HCT116 (cell line): ENCODE measurements around the gene SLC2A1. TPM values are rescaled to one million over a fixed set of nuclear protein-coding genes. Genes with fewer than 3 reads are reported as not detected.

Source experiments
- ATAC-seq: fragments of 200-7000 bp; cut with Tn5 transposase; 2 replicates; pipeline ENCODE4 v1.9.1; 2020; ENCODE audit warnings: mild to moderate bottlenecking, moderate library complexity
- BruUV-seq: library from RNA; stranded (reverse); fragments of 400-500 nt; replicated peaks from 2 replicates; lab custom pipeline; 2021; lab: Mats Ljungman, UMichigan
- CTCF ChIA-PET: fragments of 300-600 bp; sonication (Branson Sonifier 250); formaldehyde crosslinking; loops from one replicate; lab custom pipeline; 2021; ENCODE audit warnings: antibody characterized with exemption; lab: Charles Lee
- POLR2A ChIA-PET: fragments of 300-600, 350-600 bp; sonication (Branson Sonifier 250); formaldehyde crosslinking; loops from one replicate; lab custom pipeline; 2021; ENCODE audit warnings: antibody characterized with exemption; lab: Charles Lee
- RAD21 ChIA-PET, 2 experiments: fragments of 300-600 bp; sonication (Branson Sonifier 250); formaldehyde crosslinking; loops; one replicate each; lab custom pipeline; 2023; ENCODE audit warnings: low total read pairs in 2 of 2; ENCODE audit not compliant: uncharacterized antibody in 2 of 2, unreplicated experiment in 2 of 2, low non-redundant PET in 1 of 2; lab: Charles Lee
- DNase-seq: peaks from one replicate; pipeline ENCODE4 v3.0.0-alpha.2; 2010; ENCODE audit warnings: low read depth, low spot score
- H2AFZ ChIP-seq: fragments of 200-600 bp; shearing (Covaris generic), sonication (generic); 2 replicates; pipeline ENCODE4 v1.6.1; 2017; ENCODE audit warnings: low read depth, mixed run types, mixed read lengths, antibody characterized with exemption, low read length; ENCODE audit not compliant: poor library complexity, severe bottlenecking
- H3K27ac ChIP-seq: 2 replicates; pipeline ENCODE4 v1.5.1; 2012; ENCODE audit warnings: low read depth, low read length
- H3K27me3 ChIP-seq: fragments of 200-600 bp; sonication (generic); 2 replicates; pipeline ENCODE4 v1.6.1; 2016; ENCODE audit warnings: mixed run types, low read length, mixed read lengths; ENCODE audit not compliant: insufficient read depth
- H3K36me3 ChIP-seq, 2 experiments: fragments of 200-500 bp in 1 of 2; fragments of 200-600 bp in 1 of 2; sonication (Bioruptor generic) in 1 of 2; sonication (generic) in 1 of 2; 2 replicates each; pipeline versions ENCODE4 v1.5.1 to v1.6.1; 2014 to 2016; ENCODE audit warnings: low read length in 2 of 2, inconsistent platforms in 1 of 2, mixed read lengths in 1 of 2, mixed run types in 1 of 2; ENCODE audit not compliant: insufficient read depth in 2 of 2, control insufficient read depth in 1 of 2
- H3K4me1 ChIP-seq, 2 experiments: fragments of 200-600 bp in 1 of 2; sonication (generic) in 1 of 2; 2 replicates each; pipeline versions ENCODE4 v1.5.1 to v1.6.1; 2012 to 2017; ENCODE audit warnings: low read length in 2 of 2, inconsistent platforms in 1 of 2, mild to moderate bottlenecking in 1 of 2, mixed read lengths in 1 of 2, mixed run types in 1 of 2, moderate library complexity in 1 of 2; ENCODE audit not compliant: insufficient read depth in 2 of 2, control insufficient read depth in 1 of 2
- H3K4me2 ChIP-seq: fragments of 200-600 bp; sonication (generic); 2 replicates; pipeline ENCODE4 v1.6.1; 2017; ENCODE audit warnings: mixed run types, low read length, mixed read lengths
- H3K4me3 ChIP-seq, 2 experiments: fragments of 200-600 bp in 1 of 2; sonication (generic) in 1 of 2; replicated peaks in 1 of 2; 2 replicates each; pipeline ENCODE4 v1.5.1; 2011 to 2016; ENCODE audit warnings: low read length in 2 of 2, control low read depth in 1 of 2, low read depth in 1 of 2, mild to moderate bottlenecking in 1 of 2, mixed read lengths in 1 of 2, mixed run types in 1 of 2
- H3K79me2 ChIP-seq: fragments of 200-600 bp; sonication (generic); 2 replicates; pipeline ENCODE4 v1.6.1; 2017; ENCODE audit warnings: mild to moderate bottlenecking, mixed run types, low read length, moderate library complexity, mixed read lengths; ENCODE audit not compliant: insufficient read depth
- H3K9ac ChIP-seq: fragments of 200-600 bp; sonication (generic); 2 replicates; pipeline ENCODE4 v1.6.1; 2016; ENCODE audit warnings: low read length, mixed read lengths
- H3K9me2 ChIP-seq: fragments of 200-600 bp; sonication (generic), shearing (Covaris generic); 2 replicates; pipeline ENCODE4 v1.6.1; 2017; ENCODE audit warnings: mixed run types, mild to moderate bottlenecking, moderate library complexity; ENCODE audit not compliant: insufficient read depth
- H3K9me3 ChIP-seq, 2 experiments: fragments of 200-500 bp in 1 of 2; fragments of 200-600 bp in 1 of 2; sonication (Bioruptor generic) in 1 of 2; sonication (generic) in 1 of 2; 2 replicates each; pipeline ENCODE4 v1.6.1; 2014 to 2017; ENCODE audit warnings: low read length in 2 of 2, mixed read lengths in 2 of 2, inconsistent platforms in 1 of 2, low read depth in 1 of 2, mild to moderate bottlenecking in 1 of 2, mixed run types in 1 of 2, moderate library complexity in 1 of 2; ENCODE audit not compliant: control insufficient read depth in 1 of 2, insufficient read depth in 1 of 2
- H4K20me1 ChIP-seq: fragments of 200-600 bp; sonication (generic), shearing (Covaris generic); 2 replicates; pipeline ENCODE4 v1.6.1; 2017; ENCODE audit warnings: mixed run types, mild to moderate bottlenecking, moderate library complexity; ENCODE audit not compliant: insufficient read depth
- EGR1 ChIP-seq: IDR thresholded peaks from 2 replicates; pipeline ENCODE4 v1.6.1; 2012; ENCODE audit warnings: low read depth
- JUND ChIP-seq: IDR thresholded peaks from 2 replicates; pipeline ENCODE4 v1.6.1; 2012
- POLR2AphosphoS5 ChIP-seq: IDR thresholded peaks from 2 replicates; pipeline ENCODE4 v1.6.1; 2011; ENCODE audit warnings: mild to moderate bottlenecking, low read depth, low read length, moderate library complexity
- RAD21 ChIP-seq: IDR thresholded peaks from 2 replicates; pipeline ENCODE4 v1.6.1; 2012; ENCODE audit warnings: low read depth, mild to moderate bottlenecking
- SIN3A ChIP-seq: IDR thresholded peaks from 2 replicates; pipeline ENCODE4 v1.6.1; 2012; ENCODE audit warnings: low read depth
- SP1 ChIP-seq: IDR thresholded peaks from 2 replicates; pipeline ENCODE4 v1.6.1; 2012; ENCODE audit warnings: low read depth
- SRF ChIP-seq: IDR thresholded peaks from 2 replicates; pipeline ENCODE4 v1.6.1; 2012; ENCODE audit warnings: low read depth
- YY1 ChIP-seq: IDR thresholded peaks from 2 replicates; pipeline ENCODE4 v1.6.1; 2011; ENCODE audit warnings: low read length, low read depth, moderate library complexity, mild to moderate bottlenecking; ENCODE audit not compliant: insufficient replicate concordance; ENCODE audit errors: extremely low read depth
- ZFX ChIP-seq: fragments of 450-650 bp; IDR thresholded peaks from 2 replicates; pipeline ENCODE4 v1.6.1; 2017
- ZNF274 ChIP-seq: fragments of 200-500 bp; sonication (Bioruptor generic); IDR thresholded peaks from 2 replicates; pipeline ENCODE4 v1.6.1; 2014; ENCODE audit warnings: mild to moderate bottlenecking, low read depth, low read length, inconsistent platforms
- intact Hi-C: fragments of 100-400 bp; cut with micrococcal nuclease; formaldehyde crosslinking; loops from 2 replicates; pipeline ENCODE4 v1.10.0; 2022
- total RNA-seq: library from RNA; stranded (reverse); gene quantifications from one replicate; pipeline ENCODE4 v1.2.1, GENCODE V29; 2021; ENCODE audit not compliant: unreplicated experiment
- TF ChIP-seq, protein P1 (sequence below), 3 experiments: fragments of 200-600 bp in 1 of 3; sonication (generic) in 1 of 3; IDR thresholded peaks in 2 of 3; conservative IDR thresholded peaks in 1 of 3; 2 replicates each; pipeline ENCODE4 v1.5.1; 2012 to 2017; ENCODE audit warnings: low read depth in 2 of 3, low read length in 2 of 3, antibody characterized with exemption in 1 of 3, borderline replicate concordance in 1 of 3, control low read depth in 1 of 3, mild to moderate bottlenecking in 1 of 3, mixed read lengths in 1 of 3, mixed run types in 1 of 3, moderate library complexity in 1 of 3; ENCODE audit not compliant: insufficient read depth in 1 of 3
- TF ChIP-seq, protein P2 (sequence below): IDR thresholded peaks from 2 replicates; pipeline ENCODE4 v1.6.1; 2012
- TF ChIP-seq, protein P3 (sequence below): IDR thresholded peaks from 2 replicates; pipeline ENCODE4 v1.6.1; 2012

Gene SLC2A1
- total RNA-seq, 1 experiment from 2014 or later: 248 TPM

DNA sequence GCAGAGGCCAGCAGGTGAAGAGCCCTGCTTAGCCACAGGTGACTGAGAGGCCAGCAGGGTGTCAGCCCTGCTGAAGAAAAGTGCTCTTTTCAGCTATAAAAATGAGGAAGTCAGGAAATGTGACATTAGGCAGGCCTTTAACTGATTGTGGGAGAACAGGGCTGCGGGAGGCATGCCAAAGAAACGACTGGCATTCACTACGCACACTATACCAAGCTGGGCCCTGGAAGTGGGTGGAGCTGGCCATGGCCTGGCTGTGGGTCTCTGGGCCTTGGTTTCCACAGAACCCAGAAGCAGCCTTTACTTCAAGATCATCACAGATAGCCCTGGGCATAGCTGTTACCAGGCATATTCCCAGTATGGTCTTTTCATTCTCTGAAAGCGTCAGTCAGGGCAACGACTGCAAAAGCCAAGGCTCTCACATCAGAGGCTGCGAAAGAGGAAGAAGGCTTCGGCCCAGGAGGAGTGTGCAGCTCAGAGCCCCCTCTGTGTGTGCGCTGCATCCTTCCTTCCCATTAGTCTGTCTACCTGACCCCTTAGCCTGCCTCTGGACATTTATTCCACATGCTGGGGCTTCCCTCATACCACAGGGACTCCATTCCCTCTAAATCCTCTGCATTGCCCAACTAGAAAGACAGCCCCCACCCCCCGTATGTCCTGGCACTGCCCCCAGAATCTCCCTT lies 14.3 kb downstream of the SLC2A1 start:
- peak overlapping the region; percentile 81 for H3K4me2 ChIP-seq
- peak overlapping the region in 1 of 2 experiments; percentile 43; a peak in 1 of 4 replicates for H3K4me3 ChIP-seq
- H3K4me1 ChIP-seq: peaks cover 88 to 98% of the 10 kb centered on the region in 2 experiments
- intact Hi-C loops: no loop called here
- no peaks in the 10 kb centered on the region for H3K9me2 ChIP-seq
- no peaks in the 10 kb centered on the region for H3K27me3 ChIP-seq
- H3K36me3 ChIP-seq: peaks cover 2 to 7% of the 10 kb centered on the region in 2 experiments; a peak in 1 of 4 replicates
- BruUV-seq: no TSS peak
- no peaks in the 10 kb centered on the region for H3K9me3 ChIP-seq
- no peaks in the 10 kb centered on the region for H4K20me1 ChIP-seq
- no peak for DNase-seq
- no peak for ATAC-seq
- no peak overlapping the region for H2AFZ ChIP-seq
- H3K9ac ChIP-seq: peak overlapping the region; percentile 56
- CTCF ChIA-PET: interaction anchor here (2.6 kb wide), 1 partner anchor 129 kb away, joined by 9 read pairs; no protein-coding TSS in a partner anchor
- RAD21 ChIA-PET: interaction anchor here in 1 of 2 experiments (0.6 kb wide), 1 partner anchor 21 kb away, joined by 3 read pairs; no protein-coding TSS in a partner anchor
- POLR2A ChIA-PET: interaction anchor here (1.6 kb wide), 1 partner anchor 11 kb away, joined by 4 read pairs; no protein-coding TSS in a partner anchor
- peaks cover 98% of the 10 kb centered on the region for H3K79me2 ChIP-seq
- H3K27ac ChIP-seq: peak overlapping the region; percentile 84
- TF ChIP-seq POLR2AphosphoS5 (peak; percentile 27; the same call in 1 of the 2 replicates), SP1 (no peak), EGR1 (no peak)
- TF ChIP-seq, protein P1, sequence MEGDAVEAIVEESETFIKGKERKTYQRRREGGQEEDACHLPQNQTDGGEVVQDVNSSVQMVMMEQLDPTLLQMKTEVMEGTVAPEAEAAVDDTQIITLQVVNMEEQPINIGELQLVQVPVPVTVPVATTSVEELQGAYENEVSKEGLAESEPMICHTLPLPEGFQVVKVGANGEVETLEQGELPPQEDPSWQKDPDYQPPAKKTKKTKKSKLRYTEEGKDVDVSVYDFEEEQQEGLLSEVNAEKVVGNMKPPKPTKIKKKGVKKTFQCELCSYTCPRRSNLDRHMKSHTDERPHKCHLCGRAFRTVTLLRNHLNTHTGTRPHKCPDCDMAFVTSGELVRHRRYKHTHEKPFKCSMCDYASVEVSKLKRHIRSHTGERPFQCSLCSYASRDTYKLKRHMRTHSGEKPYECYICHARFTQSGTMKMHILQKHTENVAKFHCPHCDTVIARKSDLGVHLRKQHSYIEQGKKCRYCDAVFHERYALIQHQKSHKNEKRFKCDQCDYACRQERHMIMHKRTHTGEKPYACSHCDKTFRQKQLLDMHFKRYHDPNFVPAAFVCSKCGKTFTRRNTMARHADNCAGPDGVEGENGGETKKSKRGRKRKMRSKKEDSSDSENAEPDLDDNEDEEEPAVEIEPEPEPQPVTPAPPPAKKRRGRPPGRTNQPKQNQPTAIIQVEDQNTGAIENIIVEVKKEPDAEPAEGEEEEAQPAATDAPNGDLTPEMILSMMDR (IDR thresholded peaks at IDR 0.05 in 2 of 3, conservative IDR thresholded peaks at IDR 0.05 in 1 of 3; ENCODE audit: borderline replicate concordance in 1 of 3, insufficient read depth in 1 of 3, low read depth in 2 of 3, low read length in 2 of 3): no peak
- TF ChIP-seq, all 23 proteins: peak for 1

DNA sequence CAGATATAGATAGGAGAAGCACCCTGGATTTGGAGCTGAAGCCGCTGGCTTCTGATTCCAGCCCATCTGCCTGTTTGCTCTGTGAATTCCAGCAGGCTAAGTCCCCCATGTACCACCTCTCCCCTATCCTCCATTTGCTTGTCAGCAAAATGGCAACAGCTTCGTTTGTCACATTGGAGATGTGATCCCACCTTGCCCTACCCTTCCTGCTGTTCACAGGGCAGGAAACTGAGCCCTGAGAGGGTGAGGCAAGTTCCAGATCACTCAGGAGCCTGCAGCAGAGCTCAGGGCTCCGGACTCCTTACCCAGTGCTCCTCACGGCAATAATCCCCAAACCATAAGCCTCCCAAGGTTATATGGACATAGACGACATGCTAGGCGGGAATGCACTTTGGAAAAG lies 14.9 kb downstream of the SLC2A1 start:
- CTCF ChIA-PET: interaction anchor here (2.6 kb wide), 1 partner anchor 130 kb away, joined by 9 read pairs; no protein-coding TSS in a partner anchor
- intact Hi-C loops: no loop called here

More for the DNA sequence above, 14.9 kb downstream of the SLC2A1 start:
- BruUV-seq: no TSS peak
- RAD21 ChIA-PET: no interaction called here
- H3K4me3 ChIP-seq: peak overlapping the region in 1 of 2 experiments; percentile 43; a peak in 2 of 4 replicates
- no peaks in the 10 kb centered on the region for H3K9me3 ChIP-seq
- peaks cover 91 to 99% of the 10 kb centered on the region in 2 experiments for H3K4me1 ChIP-seq
- peak overlapping the region; percentile 81 for H3K4me2 ChIP-seq
- no peaks in the 10 kb centered on the region for H3K9me2 ChIP-seq
- DNase-seq (no peak), ATAC-seq (no peak)
- H3K9ac ChIP-seq: peak overlapping the region; percentile 56
- no peaks in the 10 kb centered on the region for H4K20me1 ChIP-seq
- no peak overlapping the region for H2AFZ ChIP-seq
- peaks cover 7 to 13% of the 10 kb centered on the region in 2 experiments; a peak in 2 of 4 replicates for H3K36me3 ChIP-seq
- H3K27me3 ChIP-seq: no peaks in the 10 kb centered on the region
- TF ChIP-seq ZNF274: no peak
- TF ChIP-seq, protein P2, sequence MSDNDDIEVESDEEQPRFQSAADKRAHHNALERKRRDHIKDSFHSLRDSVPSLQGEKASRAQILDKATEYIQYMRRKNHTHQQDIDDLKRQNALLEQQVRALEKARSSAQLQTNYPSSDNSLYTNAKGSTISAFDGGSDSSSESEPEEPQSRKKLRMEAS: no peak
- no peak for TF ChIP-seq SRF
- TF ChIP-seq EGR1: no peak
- TF ChIP-seq, protein P3, sequence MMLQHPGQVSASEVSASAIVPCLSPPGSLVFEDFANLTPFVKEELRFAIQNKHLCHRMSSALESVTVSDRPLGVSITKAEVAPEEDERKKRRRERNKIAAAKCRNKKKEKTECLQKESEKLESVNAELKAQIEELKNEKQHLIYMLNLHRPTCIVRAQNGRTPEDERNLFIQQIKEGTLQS: no peak
- TF ChIP-seq, protein P1 (IDR thresholded peaks at IDR 0.05 in 2 of 3, conservative IDR thresholded peaks at IDR 0.05 in 1 of 3; ENCODE audit: borderline replicate concordance in 1 of 3, insufficient read depth in 1 of 3, low read depth in 2 of 3, low read length in 2 of 3): no peak
- TF ChIP-seq SIN3A: no peak
- no peak for TF ChIP-seq RAD21
- no peak for TF ChIP-seq YY1
- TF ChIP-seq JUND: no peak
- no peak for TF ChIP-seq ZFX
- TF ChIP-seq, all 23 proteins: peak for 0
- Histone ChIP-seq H3K27ac (peak overlapping the region; percentile 84), H3K79me2 (peaks cover 99% of the 10 kb centered on the region)
- POLR2A ChIA-PET: interaction anchor here (1.6 to 2.7 kb wide), 2 partner anchors 8 to 12 kb away, joined by 4 to 11 read pairs; no protein-coding TSS in a partner anchor
